ENCODE results near the gene CD80. TPM values are rescaled to one million over a fixed set of nuclear protein-coding genes. Genes with fewer than 3 reads are reported as not detected.

Gene CD80
- total and polyA plus RNA-seq, 10 of the 15 experiments (the other 5 are each of a cell fraction or from before 2014, with no cell fraction given), result 41.4 to 137 (median 58.1) TPM

GRCh38 chr3:119599558-119600174 is 40.3 kb upstream of the CD80 start (continued):
- TF ChIP-seq ZBTB4 (CRISPR knock-in tag; IDR thresholded peaks at IDR 0.05) (no peak), NBN (IDR thresholded peaks at IDR 0.05) (peak; percentile 43; the same call in 1 of the 2 replicates), NR2C1 (IDR thresholded peaks at IDR 0.05) (no peak), TBL1XR1 (IDR thresholded peaks at IDR 0.05; ENCODE audit: low read depth, low read length) (0 out of 2 replicates have a peak, but pooled peaks have one; percentile 17), NFIC (IDR thresholded peaks at IDR 0.05; ENCODE audit: low read depth, low read length) (peak; percentile 55), SPI1 (IDR thresholded peaks at IDR 0.05; ENCODE audit: borderline replicate concordance, insufficient read depth, low read depth, low read length) (peak; percentile 42; the same call in 1 of the 2 replicates), ZSCAN29 (IDR thresholded peaks at IDR 0.05) (no peak), E4F1 (IDR thresholded peaks at IDR 0.05; ENCODE audit: borderline replicate concordance, partially characterized antibody) (no peak)
